K562 (cell line): Measurements from ENCODE around the gene SLC24A3. TPM values are rescaled to one million over a fixed set of nuclear protein-coding genes. Genes with fewer than 3 reads are reported as not detected.

Source experiments
- CUX1 ChIP-seq: fragments of 200-800 bp; sonication (Bioruptor generic); IDR thresholded peaks from 2 replicates; pipeline ENCODE4 v1.6.1; 2016; ENCODE audit warnings: missing genetic modification characterization, missing compliant biosample characterization
- IRF9 ChIP-seq: fragments of 450-650 bp; IDR thresholded peaks from 2 replicates; pipeline ENCODE4 v1.6.1; 2016; ENCODE audit warnings: missing biosample characterization, missing genetic modification characterization
- L3MBTL2 ChIP-seq: fragments of 450-650 bp; IDR thresholded peaks from 2 replicates; pipeline ENCODE4 v1.6.1; 2016; ENCODE audit warnings: mild to moderate bottlenecking, moderate library complexity
- MLX ChIP-seq, 2 experiments: fragments of 450-650 bp in 1 of 2; sonication (generic) in 1 of 2; formaldehyde crosslinking; conservative IDR thresholded peaks; 2 replicates each; pipeline versions ENCODE4 v1.4.0 to v1.8.1; 2020 to 2022; ENCODE audit warnings: mild to moderate bottlenecking in 1 of 2, missing genetic modification reagents in 1 of 2
- NCOA4 ChIP-seq: fragments of 450-650 bp; IDR thresholded peaks from 2 replicates; pipeline ENCODE4 v1.6.1; 2018; ENCODE audit warnings: mild to moderate bottlenecking; ENCODE audit not compliant: partially characterized antibody
- SIN3A ChIP-seq, 2 experiments: fragments of 150-350 bp in 1 of 2; IDR thresholded peaks; 2 replicates each; pipeline ENCODE4 v1.6.1; 2011 to 2016; ENCODE audit warnings: borderline replicate concordance in 2 of 2, low read depth in 2 of 2, low read length in 2 of 2, mild to moderate bottlenecking in 2 of 2, moderate library complexity in 2 of 2; ENCODE audit not compliant: control insufficient read depth in 1 of 2
- SIN3B ChIP-seq: fragments of 450-650 bp; IDR thresholded peaks from 2 replicates; pipeline ENCODE4 v1.6.1; 2017; ENCODE audit warnings: low read depth, mild to moderate bottlenecking, moderate library complexity
- ZEB2 ChIP-seq: fragments of 450-650 bp; IDR thresholded peaks from 2 replicates; pipeline ENCODE4 v1.6.1; 2016
- polyA plus RNA-seq, 8 experiments: library from polyadenylated mRNA; depleted of rRNA in 4 of 8; stranded (reverse) in 5 of 8; unstranded in 3 of 8; fragments of >200 nt; fragmentation: Nextera tagmentation in 2 of 8; fragmentation: Illumina TruSeq in 1 of 8; extraction: Ambion mirVana in 2 of 8; extraction: Trizol in 1 of 8; gene quantifications; 2 replicates each; pipeline versions ENCODE4 v1.2.1 to v1.2.3, GENCODE V29; 2011 to 2014; ENCODE audit warnings: inconsistent platforms in 1 of 8, missing spikeins in 1 of 8
- total RNA-seq, 7 experiments: library from RNA; depleted of rRNA in 6 of 7; stranded (reverse); fragments of >200 nt in 6 of 7; fragmentation: Illumina TruSeq in 2 of 7; extraction: Trizol in 2 of 7; gene quantifications; 2 replicates each; pipeline versions ENCODE4 v1.2.1 to v1.2.3, GENCODE V29; 2011 to 2021; ENCODE audit warnings: low replicate concordance in 1 of 7

SLC24A3 gene
- total and polyA plus RNA-seq, 9 of the 15 experiments (the other 6 are each of a cell fraction or from before 2014, with no cell fraction given), result not detected

GRCh38 chr20:19504251-19504650 is 291.8 kb downstream of the SLC24A3 start (continued):
- TF ChIP-seq CUX1 (CRISPR knock-in tag), result no peak
- TF ChIP-seq NCOA4, result no peak
- TF ChIP-seq SIN3A (IDR thresholded peaks at IDR 0.05; ENCODE audit: borderline replicate concordance in 2 of 2, control insufficient read depth in 1 of 2, low read depth in 2 of 2, low read length in 2 of 2), result no peak
- no peak for TF ChIP-seq L3MBTL2
- no peak for TF ChIP-seq MLX (CRISPR knock-in tag; conservative IDR thresholded peaks at IDR 0.05)
- TF ChIP-seq IRF9 (tag), result no peak
- TF ChIP-seq SIN3B, result no peak
- no peak for TF ChIP-seq ZEB2
